Fibroblast of lung (primary cell): ENCODE data around the gene CELF5. TPM values are rescaled to one million over a fixed set of nuclear protein-coding genes. Genes with fewer than 3 reads are reported as not detected.

Experiments
- DNase-seq, 2 donors: peaks; one replicate each; pipeline versions ENCODE4 v3.0.0 to v3.0.0-alpha.2; 2010; ENCODE audit warnings: low read depth in 2 of 2
- H2AFZ ChIP-seq: 2 replicates; pipeline ENCODE4 v1.5.1; 2012; ENCODE audit warnings: low read length, control low read depth, inconsistent platforms
- H3K27ac ChIP-seq: 2 replicates; pipeline ENCODE4 v1.5.1; 2011; ENCODE audit warnings: low read length, control low read depth; ENCODE audit not compliant: insufficient read depth
- H3K27me3 ChIP-seq: 2 replicates; pipeline ENCODE4 v1.5.1; 2011; ENCODE audit warnings: mild to moderate bottlenecking, low read length; ENCODE audit not compliant: control insufficient read depth, insufficient read depth
- H3K36me3 ChIP-seq: 2 replicates; pipeline ENCODE4 v1.5.1; 2011; ENCODE audit warnings: low read length; ENCODE audit not compliant: control insufficient read depth, insufficient read depth
- H3K4me1 ChIP-seq: 2 replicates; pipeline ENCODE4 v1.5.1; 2011; ENCODE audit warnings: low read length; ENCODE audit not compliant: control insufficient read depth, insufficient read depth; ENCODE audit errors: extremely low read depth
- H3K4me2 ChIP-seq: 2 replicates; pipeline ENCODE4 v1.5.1; 2011; ENCODE audit warnings: low read length, control low read depth; ENCODE audit not compliant: insufficient read depth; ENCODE audit errors: extremely low read depth
- H3K4me3 ChIP-seq, 4 experiments: fragments of 200-600 bp in 1 of 4; sonication (generic) in 1 of 4; replicated peaks in 1 of 4; 2 replicates each; pipeline ENCODE4 v1.5.1; 2011 to 2016; ENCODE audit warnings: low read length in 4 of 4, low read depth in 3 of 4, mild to moderate bottlenecking in 3 of 4, control low read depth in 2 of 4, inconsistent platforms in 1 of 4, mixed read lengths in 1 of 4; ENCODE audit not compliant: insufficient read depth in 1 of 4; ENCODE audit errors: control extremely low read depth in 1 of 4
- H3K79me2 ChIP-seq: 2 replicates; pipeline ENCODE4 v1.5.1; 2012; ENCODE audit warnings: mild to moderate bottlenecking, low read length, inconsistent platforms; ENCODE audit not compliant: control insufficient read depth, insufficient read depth
- H3K9ac ChIP-seq: 2 replicates; pipeline ENCODE4 v1.5.1; 2011; ENCODE audit warnings: mild to moderate bottlenecking, low read length, control low read depth; ENCODE audit not compliant: insufficient read depth
- H3K9me3 ChIP-seq: 2 replicates; pipeline ENCODE4 v1.5.1; 2012; ENCODE audit warnings: low read depth, low read length; ENCODE audit not compliant: control insufficient read depth, insufficient read depth
- H4K20me1 ChIP-seq: 2 replicates; pipeline ENCODE4 v1.5.1; 2011; ENCODE audit warnings: low read length; ENCODE audit not compliant: control insufficient read depth, insufficient read depth; ENCODE audit errors: extremely low read depth
- EZH2 ChIP-seq: IDR thresholded peaks from 2 replicates; pipeline ENCODE4 v1.5.1; 2012; ENCODE audit warnings: low read length, control low read depth, mild to moderate bottlenecking; ENCODE audit errors: missing control alignments
- polyA plus RNA-seq, 2 donors: library from polyadenylated mRNA; depleted of rRNA in 1 of 2; stranded (reverse) in 1 of 2; unstranded in 1 of 2; fragments of >200 nt; gene quantifications; 2 replicates each; pipeline ENCODE4 v1.2.1, GENCODE V29; 2011 to 2012; ENCODE audit warnings: missing spikeins in 1 of 2
- total RNA-seq: library from RNA; depleted of rRNA; stranded (reverse); fragments of >200 nt; gene quantifications from 2 replicates; pipeline ENCODE4 v1.2.1, GENCODE V29; 2014
- TF ChIP-seq, protein P1 (sequence below), 2 donors: IDR thresholded peaks in 1 of 2; conservative IDR thresholded peaks in 1 of 2; 1 replicate in 1 of 2; 2 replicates in 1 of 2; pipeline ENCODE4 v1.5.1; 2011 to 2012; ENCODE audit warnings: low read length in 2 of 2, control low read depth in 1 of 2, inconsistent platforms in 1 of 2, low read depth in 1 of 2, mild to moderate bottlenecking in 1 of 2

Gene CELF5
- total and polyA plus RNA-seq, 2 donors (not counting 1 experiment from before 2014, with no cell fraction given), result under 0.01 TPM; not detected in 1

DNA sequence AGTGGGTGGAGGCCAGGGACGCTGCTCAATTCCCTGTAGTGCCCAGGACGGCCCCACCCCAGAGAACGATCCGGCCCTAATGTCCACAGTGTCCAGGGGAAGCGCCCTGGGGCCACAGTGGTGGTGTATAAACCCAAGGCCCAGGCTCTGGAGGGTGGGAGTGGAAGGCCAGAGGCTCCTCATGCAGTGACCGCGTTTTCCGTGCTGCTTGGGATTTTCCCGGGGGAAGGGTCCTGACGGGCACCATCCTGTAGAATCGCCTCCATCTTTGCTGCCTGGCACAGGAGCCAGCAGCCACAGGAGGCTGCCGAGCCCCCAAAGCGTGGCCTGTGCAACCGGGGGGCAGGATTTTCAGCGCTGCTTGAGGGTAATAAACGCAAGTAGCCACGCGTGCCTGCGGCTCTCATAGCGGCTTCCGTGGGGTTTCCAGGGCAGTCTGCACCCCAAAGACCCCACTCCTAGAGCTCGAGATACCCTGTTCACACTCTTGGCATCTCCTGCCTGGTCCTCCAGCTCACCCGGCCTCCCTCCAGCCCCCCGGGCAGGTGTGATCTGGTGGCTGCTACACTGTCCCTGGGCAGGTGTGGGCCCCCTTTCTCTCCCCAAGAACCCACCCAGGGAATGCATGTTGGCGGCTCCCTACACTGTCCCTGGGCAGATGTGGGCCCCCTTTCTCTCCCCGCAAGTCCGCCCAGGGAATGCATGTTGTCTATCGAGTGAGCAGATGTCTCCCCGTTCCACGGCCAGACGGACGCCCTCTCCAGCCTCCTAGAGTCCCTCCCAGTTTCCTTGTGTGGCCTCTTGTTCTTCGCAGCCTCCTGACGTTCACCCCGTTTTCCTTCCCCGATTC is 36.6 kb upstream of the CELF5 start:
- Histone ChIP-seq H3K27me3 (no peaks in the 10 kb centered on the region), H3K9ac (no peak overlapping the region), H3K36me3 (peaks cover 9% of the 10 kb centered on the region), H3K4me1 (peaks cover 9% of the 10 kb centered on the region), H3K4me3 (no peak overlapping the region), H3K79me2 (peaks cover 57% of the 10 kb centered on the region), H4K20me1 (no peaks in the 10 kb centered on the region), H3K4me2 (peak overlapping the region; percentile 96), H3K9me3 (no peaks in the 10 kb centered on the region), H3K27ac (no peak overlapping the region), H2AFZ (no peak overlapping the region)
- TF ChIP-seq, protein P1, sequence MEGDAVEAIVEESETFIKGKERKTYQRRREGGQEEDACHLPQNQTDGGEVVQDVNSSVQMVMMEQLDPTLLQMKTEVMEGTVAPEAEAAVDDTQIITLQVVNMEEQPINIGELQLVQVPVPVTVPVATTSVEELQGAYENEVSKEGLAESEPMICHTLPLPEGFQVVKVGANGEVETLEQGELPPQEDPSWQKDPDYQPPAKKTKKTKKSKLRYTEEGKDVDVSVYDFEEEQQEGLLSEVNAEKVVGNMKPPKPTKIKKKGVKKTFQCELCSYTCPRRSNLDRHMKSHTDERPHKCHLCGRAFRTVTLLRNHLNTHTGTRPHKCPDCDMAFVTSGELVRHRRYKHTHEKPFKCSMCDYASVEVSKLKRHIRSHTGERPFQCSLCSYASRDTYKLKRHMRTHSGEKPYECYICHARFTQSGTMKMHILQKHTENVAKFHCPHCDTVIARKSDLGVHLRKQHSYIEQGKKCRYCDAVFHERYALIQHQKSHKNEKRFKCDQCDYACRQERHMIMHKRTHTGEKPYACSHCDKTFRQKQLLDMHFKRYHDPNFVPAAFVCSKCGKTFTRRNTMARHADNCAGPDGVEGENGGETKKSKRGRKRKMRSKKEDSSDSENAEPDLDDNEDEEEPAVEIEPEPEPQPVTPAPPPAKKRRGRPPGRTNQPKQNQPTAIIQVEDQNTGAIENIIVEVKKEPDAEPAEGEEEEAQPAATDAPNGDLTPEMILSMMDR (conservative IDR thresholded peaks at IDR 0.05 in 1 of 2, IDR thresholded peaks at IDR 0.05 in 1 of 2; ENCODE audit: low read depth in 1 of 2, low read length in 2 of 2), result no peak
- TF ChIP-seq EZH2, result no peak
- no peak for DNase-seq

DNA sequence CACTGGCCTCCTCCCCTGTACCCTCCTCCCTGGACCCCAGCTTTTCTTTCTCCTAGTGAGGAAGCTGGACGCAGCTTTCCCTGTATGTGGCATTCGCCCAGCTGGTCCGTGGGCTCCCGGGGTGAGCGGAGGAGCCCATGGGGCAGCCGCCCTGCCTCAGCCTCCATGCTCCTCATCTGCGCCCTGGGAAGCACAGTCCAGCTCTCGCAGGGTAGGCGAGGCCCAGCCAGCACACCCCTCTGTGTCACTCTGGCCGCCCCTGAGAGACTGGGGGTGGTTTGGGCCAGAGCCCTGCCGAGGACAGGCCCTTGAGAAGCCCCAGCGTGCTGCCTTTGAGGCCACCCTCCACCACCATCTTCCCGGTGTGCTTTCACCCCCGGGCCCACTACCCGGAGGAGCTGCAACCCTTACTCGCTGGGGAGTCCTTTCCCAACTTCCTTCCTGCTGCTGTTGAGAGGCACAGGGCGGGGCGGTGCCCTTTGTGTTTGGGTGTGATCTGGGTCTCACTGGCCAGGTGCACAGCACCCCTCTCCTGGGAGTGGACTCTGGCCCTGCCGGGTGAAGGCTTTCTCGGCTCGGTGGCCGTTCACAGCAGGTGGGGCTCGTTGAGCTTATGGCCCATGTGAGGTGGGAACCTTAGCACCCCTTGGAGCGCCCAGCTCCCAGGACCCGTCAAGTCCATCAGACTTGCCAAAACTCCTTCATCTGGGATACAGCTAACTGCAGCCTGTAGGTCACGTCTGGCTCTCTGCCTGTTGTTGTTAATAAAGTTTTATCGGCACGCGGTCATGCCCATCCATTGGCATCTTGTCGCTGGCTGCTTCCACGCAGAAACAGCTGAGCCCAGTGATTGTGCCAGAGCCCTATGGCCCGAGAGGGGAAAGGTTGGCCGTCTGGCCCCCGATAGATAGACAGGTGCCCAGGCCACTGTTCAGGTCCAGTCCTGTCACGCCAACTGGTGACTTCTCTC is 35.5 kb upstream of the CELF5 start:
- Histone ChIP-seq H3K79me2 (peaks cover 57% of the 10 kb centered on the region), H2AFZ (no peak overlapping the region), H3K9ac (no peak overlapping the region), H3K4me3 (no peak overlapping the region), H3K36me3 (peaks cover 15% of the 10 kb centered on the region), H3K4me2 (no peak overlapping the region), H3K4me1 (peaks cover 9% of the 10 kb centered on the region), H3K9me3 (no peaks in the 10 kb centered on the region), H3K27me3 (no peaks in the 10 kb centered on the region), H3K27ac (no peak overlapping the region), H4K20me1 (no peaks in the 10 kb centered on the region)
- no peak for DNase-seq
- no peak for TF ChIP-seq EZH2

DNA sequence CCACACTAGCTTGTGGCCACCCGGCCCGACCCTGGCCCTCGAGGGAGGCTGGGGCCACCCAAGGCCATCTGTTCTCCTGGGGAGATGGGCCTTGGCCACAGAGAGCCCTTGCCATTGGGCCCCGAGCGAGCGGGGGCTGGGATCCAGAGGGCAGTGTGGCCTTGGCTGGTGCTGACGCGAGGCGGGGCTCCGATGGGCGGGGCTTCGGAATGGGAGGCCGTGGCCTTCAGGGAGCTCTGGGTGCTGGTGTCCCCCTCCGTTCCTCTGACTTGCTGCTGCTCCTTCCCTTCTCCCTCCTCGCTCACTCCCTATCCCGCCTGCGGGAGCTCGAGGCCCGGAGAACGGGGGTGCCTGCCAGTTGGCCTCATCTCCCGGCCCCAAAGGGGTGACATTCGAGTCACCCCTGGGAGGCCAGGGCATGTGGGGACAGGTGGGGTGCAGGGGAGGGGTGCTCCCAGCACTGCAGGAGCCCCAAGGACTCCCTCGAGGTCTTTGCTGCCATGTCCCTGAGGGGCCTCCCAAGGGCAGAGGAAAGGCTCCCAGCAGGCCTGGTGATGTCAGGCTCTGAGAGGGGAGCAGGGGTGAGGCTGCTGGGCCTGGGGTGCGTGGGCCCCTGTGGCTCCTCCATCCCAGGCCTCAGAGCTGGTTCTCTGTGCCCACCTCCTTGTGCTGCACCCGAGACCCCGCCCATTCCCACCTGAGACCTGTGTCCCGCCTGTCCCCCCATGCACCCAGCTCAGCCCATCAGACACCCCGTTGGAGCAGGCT is 34.6 kb upstream of the CELF5 start:
- no peak overlapping the region for H3K4me3 ChIP-seq
- TF ChIP-seq, protein P1 (conservative IDR thresholded peaks at IDR 0.05 in 1 of 2, IDR thresholded peaks at IDR 0.05 in 1 of 2; ENCODE audit: low read depth in 1 of 2, low read length in 2 of 2), result no peak
- no peak for TF ChIP-seq EZH2
- H3K36me3 ChIP-seq, result peaks cover 15% of the 10 kb centered on the region

More for the DNA sequence above, 34.6 kb upstream of the CELF5 start:
- H4K20me1 ChIP-seq, result no peaks in the 10 kb centered on the region
- DNase-seq, result no peak
- H3K4me2 ChIP-seq, result no peak overlapping the region
- peaks cover 9% of the 10 kb centered on the region for H3K4me1 ChIP-seq
- peaks cover 57% of the 10 kb centered on the region for H3K79me2 ChIP-seq
- H3K27me3 ChIP-seq, result no peaks in the 10 kb centered on the region
- no peaks in the 10 kb centered on the region for H3K9me3 ChIP-seq
- no peak overlapping the region for H3K27ac ChIP-seq
- H3K9ac ChIP-seq, result no peak overlapping the region
- no peak overlapping the region for H2AFZ ChIP-seq
